ENCODE data around the gene RNU6-9.
"Not testable (repeated sequence)": the region's sequence is repeated elsewhere in the genome, so short reads cannot be mapped to it uniquely, and the experiment has no call there.

RNU6-9 gene

GRCh38 chr19:861756-862580 is 31.3 kb upstream of the RNU6-9 start:
- no peak for DNase-seq

- DNase-seq: no peak
Measured at GRCh38 chr19:862581-863314, 30.5 kb upstream of the RNU6-9 start.

GRCh38 chr19:863315-863620 is 30.0 kb upstream of the RNU6-9 start:
- DNase-seq: no peak

- DNase-seq: no peak
Measured at GRCh38 chr19:866769-867300, 26.4 kb upstream of the RNU6-9 start.

GRCh38 chr19:867301-867793 is 25.9 kb upstream of the RNU6-9 start:
- DNase-seq: peak; percentile 93

GRCh38 chr19:867855-868457 is 25.3 kb upstream of the RNU6-9 start:
- no peak for DNase-seq

- no peak for DNase-seq
Measured at GRCh38 chr19:868458-869244, 24.6 kb upstream of the RNU6-9 start.

- DNase-seq: no peak
Measured at GRCh38 chr19:869245-870177, 23.8 kb upstream of the RNU6-9 start.

GRCh38 chr19:870314-870713 is 23.0 kb upstream of the RNU6-9 start:
- DNase-seq: no peak

- peak; percentile 95 for DNase-seq
Measured at GRCh38 chr19:870963-871401, 22.3 kb upstream of the RNU6-9 start.

- no peak for DNase-seq
Measured at GRCh38 chr19:871446-872265, 21.6 kb upstream of the RNU6-9 start.

- DNase-seq: no peak
Measured at GRCh38 chr19:872266-872951, 20.9 kb upstream of the RNU6-9 start.

GRCh38 chr19:873084-873483 is 20.2 kb upstream of the RNU6-9 start:
- DNase-seq: no peak

GRCh38 chr19:873561-874041 is 19.7 kb upstream of the RNU6-9 start:
- DNase-seq: no peak

- no peak for DNase-seq
Measured at GRCh38 chr19:875265-875879, 17.9 kb upstream of the RNU6-9 start.

GRCh38 chr19:876089-876488 is 17.2 kb upstream of the RNU6-9 start:
- DNase-seq: no peak

- no peak for DNase-seq
Measured at GRCh38 chr19:876780-877314, 16.4 kb upstream of the RNU6-9 start.

GRCh38 chr19:877992-878660 is 15.2 kb upstream of the RNU6-9 start:
- DNase-seq: not testable (repeated sequence)
